HL-60 (cell line): ENCODE data around the gene S100A3.
"Not testable (repeated sequence)": the region's sequence is repeated elsewhere in the genome, so short reads cannot be mapped to it uniquely, and the experiment has no call there.

Source experiments
- DNase-seq, 2 experiments: peaks; one replicate each; pipeline ENCODE4 v3.0.0-alpha.2; 2010 to 2020; ENCODE audit warnings: low read depth in 1 of 2, low spot score in 1 of 2
- H3K27ac ChIP-seq: fragments of 250-450 bp; sonication (Bioruptor Pico); replicated peaks from 2 replicates; pipeline ENCODE4 v1.5.1; 2020; ENCODE audit warnings: mild to moderate bottlenecking, moderate library complexity
- H3K27me3 ChIP-seq: fragments of 250-450 bp; sonication (Bioruptor Pico); 2 replicates; pipeline ENCODE4 v1.5.1; 2021; ENCODE audit warnings: mild to moderate bottlenecking, moderate library complexity; ENCODE audit not compliant: insufficient read depth, poor library complexity, severe bottlenecking
- H3K4me3 ChIP-seq: replicated peaks from 2 replicates; pipeline ENCODE4 v1.5.1; 2011; ENCODE audit warnings: mild to moderate bottlenecking, control low read depth, low read length; ENCODE audit not compliant: insufficient read depth
- CTCF ChIP-seq: IDR thresholded peaks from one replicate; pipeline ENCODE4 v1.5.1; 2011; ENCODE audit warnings: low read length, control low read depth, inconsistent platforms; ENCODE audit not compliant: insufficient read depth
- GABPA ChIP-seq: IDR thresholded peaks from 2 replicates; pipeline ENCODE4 v1.6.1; 2012; ENCODE audit warnings: low read depth
- POLR2AphosphoS5 ChIP-seq: IDR thresholded peaks from 2 replicates; pipeline ENCODE4 v1.6.1; 2012; ENCODE audit warnings: low read depth
- REST ChIP-seq: IDR thresholded peaks from 2 replicates; pipeline ENCODE4 v1.6.1; 2012; ENCODE audit warnings: low read depth; ENCODE audit not compliant: insufficient replicate concordance
- SPI1 ChIP-seq: IDR thresholded peaks from 2 replicates; pipeline ENCODE4 v1.6.1; 2012; ENCODE audit warnings: low read depth, mild to moderate bottlenecking, borderline replicate concordance

Gene S100A3

GRCh38 chr1:153592748-153593147, 43.7 kb upstream of the S100A3 start:
- DNase-seq = no peak
- H3K27ac ChIP-seq = no peak overlapping the region
- no peak for TF ChIP-seq GABPA
- no peaks in the 10 kb centered on the region for H3K27me3 ChIP-seq
- no peak overlapping the region for H3K4me3 ChIP-seq

GRCh38 chr1:153588482-153588881, 39.4 kb upstream of the S100A3 start:
- no peak overlapping the region for H3K27ac ChIP-seq
- H3K4me3 ChIP-seq = no peak overlapping the region
- TF ChIP-seq SPI1 (no peak), CTCF (no peak), POLR2AphosphoS5 (no peak), REST (no peak), GABPA (no peak)
- H3K27me3 ChIP-seq = peaks cover 4% of the 10 kb centered on the region
- DNase-seq = no peak

- DNase-seq, H3K27me3 ChIP-seq, H3K27ac ChIP-seq, H3K4me3 ChIP-seq: not testable (repeated sequence)
These were observed 39.0 kb upstream of the S100A3 start for GRCh38 chr1:153588033-153588432.

GRCh38 chr1:153587314-153587713, 38.3 kb upstream of the S100A3 start:
- no peak overlapping the region for H3K4me3 ChIP-seq
- H3K27me3 ChIP-seq = peaks cover 4% of the 10 kb centered on the region
- H3K27ac ChIP-seq = no peak overlapping the region
- no peak for DNase-seq
- TF ChIP-seq CTCF (no peak), REST (no peak), GABPA (no peak), SPI1 (no peak), POLR2AphosphoS5 (no peak)

GRCh38 chr1:153586347-153586746, 37.3 kb upstream of the S100A3 start:
- no peak overlapping the region for H3K4me3 ChIP-seq

More at GRCh38 chr1:153586347-153586746, 37.3 kb upstream of the S100A3 start:
- Histone ChIP-seq H3K27ac (no peak overlapping the region), H3K27me3 (peaks cover 4% of the 10 kb centered on the region)
- TF ChIP-seq CTCF (no peak), REST (no peak), SPI1 (no peak), GABPA (no peak), POLR2AphosphoS5 (no peak)
- no peak for DNase-seq
